Neural cell (in vitro differentiated cells): Measurements from ENCODE around the gene ADGRL3. TPM values are rescaled to one million over a fixed set of nuclear protein-coding genes. Genes with fewer than 3 reads are reported as not detected.

Experiments used
- H2AFZ ChIP-seq: fragments of 200-600, 300-800 bp; sonication (generic), shearing (Covaris generic); 2 replicates; pipeline ENCODE4 v1.6.0; 2014; ENCODE audit warnings: low read depth, mild to moderate bottlenecking, antibody characterized with exemption, low read length, moderate library complexity
- H3F3A ChIP-seq: fragments of 200-600 bp; shearing (Covaris generic); 2 replicates; pipeline ENCODE4 v1.6.1; 2016; ENCODE audit warnings: mild to moderate bottlenecking, moderate library complexity, mixed read lengths, antibody characterized with exemption, low read length; ENCODE audit not compliant: insufficient read depth, poor library complexity, severe bottlenecking
- H3K27ac ChIP-seq: fragments of 200-600, 300-800 bp; sonication (generic), shearing (Covaris generic); 2 replicates; pipeline ENCODE4 v1.5.1; 2014; ENCODE audit warnings: mild to moderate bottlenecking, low read length, moderate library complexity
- H3K27me3 ChIP-seq: fragments of 300-800, 200-600 bp; sonication (generic), shearing (Covaris generic); 2 replicates; pipeline ENCODE4 v1.6.0; 2014; ENCODE audit warnings: mild to moderate bottlenecking, low read depth, low read length, moderate library complexity; ENCODE audit not compliant: insufficient read depth
- H3K36me3 ChIP-seq: fragments of 300-800, 200-600 bp; sonication (generic), shearing (Covaris generic); 2 replicates; pipeline ENCODE4 v1.5.1; 2014; ENCODE audit warnings: mild to moderate bottlenecking, antibody characterized with exemption, low read length, moderate library complexity; ENCODE audit not compliant: insufficient read depth
- H3K4me2 ChIP-seq: fragments of 300-800, 200-600 bp; sonication (generic), shearing (Covaris generic); 2 replicates; pipeline ENCODE4 v1.6.0; 2014; ENCODE audit warnings: mild to moderate bottlenecking, low read length
- H3K4me3 ChIP-seq: fragments of 300-800, 200-600 bp; sonication (generic), shearing (Covaris generic); 2 replicates; pipeline ENCODE4 v1.5.1; 2014; ENCODE audit warnings: mild to moderate bottlenecking, low read length, moderate library complexity
- H3K79me2 ChIP-seq: fragments of 200-600 bp; shearing (Covaris generic); replicated peaks from 2 replicates; pipeline ENCODE4 v1.6.0; 2014; ENCODE audit warnings: mild to moderate bottlenecking, low read length, moderate library complexity; ENCODE audit not compliant: insufficient read depth
- H3K9ac ChIP-seq: fragments of 300-800, 200-600 bp; sonication (generic), shearing (Covaris generic); 2 replicates; pipeline ENCODE4 v1.6.1; 2016; ENCODE audit warnings: mild to moderate bottlenecking, low read length, mixed read lengths
- H3K9me2 ChIP-seq: fragments of 200-600 bp; shearing (Covaris generic); 2 replicates; pipeline ENCODE4 v1.6.1; 2016; ENCODE audit warnings: mild to moderate bottlenecking, low read length, mixed read lengths; ENCODE audit not compliant: insufficient read depth
- H3K9me3 ChIP-seq: fragments of 200-600, 300-800 bp; sonication (generic), shearing (Covaris generic); 2 replicates; pipeline ENCODE4 v1.6.1; 2016; ENCODE audit warnings: mild to moderate bottlenecking, mixed run types, low read length, moderate library complexity, mixed read lengths
- H4K20me1 ChIP-seq: fragments of 200-600 bp; shearing (Covaris generic); 2 replicates; pipeline ENCODE4 v1.6.1; 2016; ENCODE audit warnings: mild to moderate bottlenecking, mixed run types; ENCODE audit not compliant: insufficient read depth
- EP300 ChIP-seq: fragments of 450-650 bp; conservative IDR thresholded peaks from 2 replicates; pipeline ENCODE4 v1.6.1; 2014; ENCODE audit warnings: antibody characterized with exemption, mild to moderate bottlenecking, moderate library complexity; ENCODE audit not compliant: poor library complexity, severe bottlenecking
- EZH2 ChIP-seq: fragments of 200-600, 300-800 bp; shearing (Covaris generic), sonication (generic); IDR thresholded peaks from 2 replicates; pipeline ENCODE4 v1.6.1; 2014; ENCODE audit warnings: antibody characterized with exemption, low read length, borderline replicate concordance, mild to moderate bottlenecking; ENCODE audit not compliant: insufficient read depth, poor library complexity, severe bottlenecking
- MXI1 ChIP-seq: fragments of 450-650 bp; conservative IDR thresholded peaks from 2 replicates; pipeline ENCODE4 v1.6.1; 2014; ENCODE audit warnings: antibody characterized with exemption, mild to moderate bottlenecking; ENCODE audit not compliant: poor library complexity, severe bottlenecking
- POLR2AphosphoS5 ChIP-seq: IDR thresholded peaks from 2 replicates; pipeline ENCODE4 v1.6.1; 2012
- RAD21 ChIP-seq: fragments of 450-650 bp; conservative IDR thresholded peaks from 2 replicates; pipeline ENCODE4 v1.6.1; 2014; ENCODE audit warnings: antibody characterized with exemption, mild to moderate bottlenecking, moderate library complexity
- SMC3 ChIP-seq: fragments of 450-650 bp; conservative IDR thresholded peaks from 2 replicates; pipeline ENCODE4 v1.6.1; 2014; ENCODE audit warnings: antibody characterized with exemption, mild to moderate bottlenecking, moderate library complexity; ENCODE audit not compliant: poor library complexity
- TAF1 ChIP-seq: IDR thresholded peaks from 2 replicates; pipeline ENCODE4 v1.6.1; 2012; ENCODE audit warnings: low read depth
- polyA plus RNA-seq: library from polyadenylated mRNA; depleted of rRNA; stranded (reverse); fragments of >200 nt; gene quantifications from 2 replicates; pipeline ENCODE4 v1.2.3, GENCODE V29; 2014
- TF ChIP-seq, protein P1 (sequence below): IDR thresholded peaks from 2 replicates; pipeline ENCODE4 v1.6.1; 2012; ENCODE audit warnings: borderline replicate concordance
- TF ChIP-seq, protein P2 (sequence below): fragments of 450-650 bp; IDR thresholded peaks from 2 replicates; pipeline ENCODE4 v1.5.1; 2014; ENCODE audit warnings: antibody characterized with exemption, mild to moderate bottlenecking, moderate library complexity; ENCODE audit not compliant: poor library complexity, severe bottlenecking

ADGRL3 gene
- polyA plus RNA-seq, 1 donor from 2014 or later: 99.4 TPM

DNA sequence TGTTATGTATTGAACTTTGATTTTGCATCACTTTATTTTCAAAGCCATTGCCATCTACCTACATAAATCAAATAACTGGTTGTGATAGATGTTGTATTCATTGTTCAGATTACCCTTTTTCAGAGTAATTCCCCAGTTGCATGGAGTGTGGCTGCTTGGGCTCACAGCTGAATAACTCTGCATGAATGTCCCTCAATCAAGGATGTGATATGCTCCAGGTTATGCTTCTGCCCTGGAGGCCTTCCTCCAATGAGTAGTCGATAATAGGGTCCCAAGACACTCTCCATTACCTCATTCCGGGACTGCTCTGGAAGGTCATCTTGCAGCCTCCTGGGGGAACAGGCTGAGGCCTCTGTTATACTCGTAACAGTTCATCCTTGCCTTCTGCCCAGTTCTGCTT, 251.8 kb downstream of the ADGRL3 start:
- peaks cover 7% of the 10 kb centered on the region for H3K79me2 ChIP-seq
- TF ChIP-seq POLR2AphosphoS5: no peak
- no peak for TF ChIP-seq TAF1
- TF ChIP-seq EP300: no peak
- TF ChIP-seq, protein P1, sequence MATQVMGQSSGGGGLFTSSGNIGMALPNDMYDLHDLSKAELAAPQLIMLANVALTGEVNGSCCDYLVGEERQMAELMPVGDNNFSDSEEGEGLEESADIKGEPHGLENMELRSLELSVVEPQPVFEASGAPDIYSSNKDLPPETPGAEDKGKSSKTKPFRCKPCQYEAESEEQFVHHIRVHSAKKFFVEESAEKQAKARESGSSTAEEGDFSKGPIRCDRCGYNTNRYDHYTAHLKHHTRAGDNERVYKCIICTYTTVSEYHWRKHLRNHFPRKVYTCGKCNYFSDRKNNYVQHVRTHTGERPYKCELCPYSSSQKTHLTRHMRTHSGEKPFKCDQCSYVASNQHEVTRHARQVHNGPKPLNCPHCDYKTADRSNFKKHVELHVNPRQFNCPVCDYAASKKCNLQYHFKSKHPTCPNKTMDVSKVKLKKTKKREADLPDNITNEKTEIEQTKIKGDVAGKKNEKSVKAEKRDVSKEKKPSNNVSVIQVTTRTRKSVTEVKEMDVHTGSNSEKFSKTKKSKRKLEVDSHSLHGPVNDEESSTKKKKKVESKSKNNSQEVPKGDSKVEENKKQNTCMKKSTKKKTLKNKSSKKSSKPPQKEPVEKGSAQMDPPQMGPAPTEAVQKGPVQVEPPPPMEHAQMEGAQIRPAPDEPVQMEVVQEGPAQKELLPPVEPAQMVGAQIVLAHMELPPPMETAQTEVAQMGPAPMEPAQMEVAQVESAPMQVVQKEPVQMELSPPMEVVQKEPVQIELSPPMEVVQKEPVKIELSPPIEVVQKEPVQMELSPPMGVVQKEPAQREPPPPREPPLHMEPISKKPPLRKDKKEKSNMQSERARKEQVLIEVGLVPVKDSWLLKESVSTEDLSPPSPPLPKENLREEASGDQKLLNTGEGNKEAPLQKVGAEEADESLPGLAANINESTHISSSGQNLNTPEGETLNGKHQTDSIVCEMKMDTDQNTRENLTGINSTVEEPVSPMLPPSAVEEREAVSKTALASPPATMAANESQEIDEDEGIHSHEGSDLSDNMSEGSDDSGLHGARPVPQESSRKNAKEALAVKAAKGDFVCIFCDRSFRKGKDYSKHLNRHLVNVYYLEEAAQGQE: no peak
- TF ChIP-seq, protein P2, sequence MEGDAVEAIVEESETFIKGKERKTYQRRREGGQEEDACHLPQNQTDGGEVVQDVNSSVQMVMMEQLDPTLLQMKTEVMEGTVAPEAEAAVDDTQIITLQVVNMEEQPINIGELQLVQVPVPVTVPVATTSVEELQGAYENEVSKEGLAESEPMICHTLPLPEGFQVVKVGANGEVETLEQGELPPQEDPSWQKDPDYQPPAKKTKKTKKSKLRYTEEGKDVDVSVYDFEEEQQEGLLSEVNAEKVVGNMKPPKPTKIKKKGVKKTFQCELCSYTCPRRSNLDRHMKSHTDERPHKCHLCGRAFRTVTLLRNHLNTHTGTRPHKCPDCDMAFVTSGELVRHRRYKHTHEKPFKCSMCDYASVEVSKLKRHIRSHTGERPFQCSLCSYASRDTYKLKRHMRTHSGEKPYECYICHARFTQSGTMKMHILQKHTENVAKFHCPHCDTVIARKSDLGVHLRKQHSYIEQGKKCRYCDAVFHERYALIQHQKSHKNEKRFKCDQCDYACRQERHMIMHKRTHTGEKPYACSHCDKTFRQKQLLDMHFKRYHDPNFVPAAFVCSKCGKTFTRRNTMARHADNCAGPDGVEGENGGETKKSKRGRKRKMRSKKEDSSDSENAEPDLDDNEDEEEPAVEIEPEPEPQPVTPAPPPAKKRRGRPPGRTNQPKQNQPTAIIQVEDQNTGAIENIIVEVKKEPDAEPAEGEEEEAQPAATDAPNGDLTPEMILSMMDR: no peak
- TF ChIP-seq EZH2: no peak
- no peak for TF ChIP-seq SMC3
- TF ChIP-seq RAD21: no peak
- TF ChIP-seq MXI1: no peak
- H2AFZ ChIP-seq: no peak overlapping the region
- H3K4me3 ChIP-seq: no peak overlapping the region
- H3K4me2 ChIP-seq: no peak overlapping the region
- H3F3A ChIP-seq: no peaks in the 10 kb centered on the region
- no peak overlapping the region for H3K9ac ChIP-seq
- H3K27ac ChIP-seq: no peak overlapping the region
- H3K27me3 ChIP-seq: no peaks in the 10 kb centered on the region
- H3K9me3 ChIP-seq: no peaks in the 10 kb centered on the region
- H3K36me3 ChIP-seq: no peaks in the 10 kb centered on the region
- no peaks in the 10 kb centered on the region for H4K20me1 ChIP-seq
- no peaks in the 10 kb centered on the region for H3K9me2 ChIP-seq

DNA sequence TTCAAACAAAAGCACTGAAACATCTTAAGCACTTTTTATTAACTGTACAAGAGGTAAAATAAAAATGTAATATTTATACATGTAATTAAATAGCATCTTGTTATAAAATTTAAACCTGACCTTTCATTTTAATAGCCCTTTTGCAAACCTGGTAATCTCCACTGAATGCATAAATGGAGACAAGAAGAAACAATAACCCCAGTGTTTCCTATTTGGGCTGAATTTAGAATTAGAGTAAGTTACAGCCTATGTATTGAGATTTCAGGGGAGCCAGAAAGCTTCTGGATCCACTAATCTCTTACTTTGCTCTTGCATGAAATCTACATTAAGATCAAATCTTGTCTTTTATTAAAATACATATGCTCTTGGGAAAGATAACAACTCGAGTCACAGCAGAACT, 261.8 kb downstream of the ADGRL3 start:
- H4K20me1 ChIP-seq: peaks cover 5% of the 10 kb centered on the region
- no peaks in the 10 kb centered on the region for H3F3A ChIP-seq
- H3K9me3 ChIP-seq: no peaks in the 10 kb centered on the region
- no peak overlapping the region for H2AFZ ChIP-seq
- no peaks in the 10 kb centered on the region for H3K9me2 ChIP-seq
- TF ChIP-seq TAF1 (no peak), EP300 (no peak)
- H3K9ac ChIP-seq: no peak overlapping the region
- H3K79me2 ChIP-seq: peaks cover 21% of the 10 kb centered on the region
- no peaks in the 10 kb centered on the region for H3K27me3 ChIP-seq
- no peaks in the 10 kb centered on the region for H3K36me3 ChIP-seq
- H3K4me2 ChIP-seq: no peak overlapping the region
- H3K27ac ChIP-seq: no peak overlapping the region
- H3K4me3 ChIP-seq: no peak overlapping the region
